Measurements from ENCODE around the gene CADPS2. TPM values are rescaled to one million over a fixed set of nuclear protein-coding genes. Genes with fewer than 3 reads are reported as not detected.

CADPS2 gene
- total and polyA plus RNA-seq, 2 donors (not counting 1 experiment from before 2014, with no cell fraction given) = 11.5 to 32.2 TPM

DNA sequence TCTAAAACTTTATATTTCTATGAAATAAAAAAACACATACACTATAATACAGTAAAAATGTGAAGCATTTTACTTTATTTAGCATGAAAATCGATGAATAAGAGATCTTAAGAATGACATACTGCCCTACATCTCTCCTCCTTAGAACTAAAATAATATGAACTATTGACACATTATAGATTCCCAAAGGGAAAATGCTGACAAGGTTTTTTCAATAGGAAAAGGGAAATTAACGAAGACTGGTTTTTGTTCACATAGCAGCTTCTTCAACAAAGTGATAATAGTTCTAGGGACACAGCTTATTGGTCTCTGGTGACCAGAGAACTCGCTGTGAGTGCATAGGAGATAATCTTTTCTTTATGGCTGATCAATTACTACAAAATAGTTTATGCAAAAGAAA is 523.8 kb downstream of the CADPS2 start:
- H3K79me2 ChIP-seq (ENCODE audit: control insufficient read depth, insufficient read depth, low read length) = no peaks in the 10 kb centered on the region
- H3K27ac ChIP-seq (ENCODE audit: insufficient read depth, low read length) = no peak overlapping the region
- no peaks in the 10 kb centered on the region for H3K27me3 ChIP-seq (ENCODE audit: control insufficient read depth, insufficient read depth, low read length)
- DNase-seq (ENCODE audit: low read depth in 2 of 2) = no peak
- no peaks in the 10 kb centered on the region for H3K4me1 ChIP-seq (ENCODE audit: control insufficient read depth, extremely low read depth, insufficient read depth, low read length)
- H3K4me3 ChIP-seq (replicated peaks in 1 of 4; ENCODE audit: control extremely low read depth in 1 of 4, insufficient read depth in 1 of 4, low read depth in 3 of 4, low read length in 4 of 4) = no peak overlapping the region
- no peak overlapping the region for H3K9ac ChIP-seq (ENCODE audit: insufficient read depth, low read length)
- no peaks in the 10 kb centered on the region for H3K36me3 ChIP-seq (ENCODE audit: control insufficient read depth, insufficient read depth, low read length)
- no peak overlapping the region for H3K4me2 ChIP-seq (ENCODE audit: extremely low read depth, insufficient read depth, low read length)
- no peaks in the 10 kb centered on the region for H3K9me3 ChIP-seq (ENCODE audit: control insufficient read depth, insufficient read depth, low read depth, low read length)
- H2AFZ ChIP-seq (ENCODE audit: low read length) = no peak overlapping the region
- H4K20me1 ChIP-seq (ENCODE audit: control insufficient read depth, extremely low read depth, insufficient read depth, low read length) = no peaks in the 10 kb centered on the region
- no peak for TF ChIP-seq EZH2 (IDR thresholded peaks at IDR 0.05; ENCODE audit: low read length, missing control alignments)
- TF ChIP-seq, protein P1, sequence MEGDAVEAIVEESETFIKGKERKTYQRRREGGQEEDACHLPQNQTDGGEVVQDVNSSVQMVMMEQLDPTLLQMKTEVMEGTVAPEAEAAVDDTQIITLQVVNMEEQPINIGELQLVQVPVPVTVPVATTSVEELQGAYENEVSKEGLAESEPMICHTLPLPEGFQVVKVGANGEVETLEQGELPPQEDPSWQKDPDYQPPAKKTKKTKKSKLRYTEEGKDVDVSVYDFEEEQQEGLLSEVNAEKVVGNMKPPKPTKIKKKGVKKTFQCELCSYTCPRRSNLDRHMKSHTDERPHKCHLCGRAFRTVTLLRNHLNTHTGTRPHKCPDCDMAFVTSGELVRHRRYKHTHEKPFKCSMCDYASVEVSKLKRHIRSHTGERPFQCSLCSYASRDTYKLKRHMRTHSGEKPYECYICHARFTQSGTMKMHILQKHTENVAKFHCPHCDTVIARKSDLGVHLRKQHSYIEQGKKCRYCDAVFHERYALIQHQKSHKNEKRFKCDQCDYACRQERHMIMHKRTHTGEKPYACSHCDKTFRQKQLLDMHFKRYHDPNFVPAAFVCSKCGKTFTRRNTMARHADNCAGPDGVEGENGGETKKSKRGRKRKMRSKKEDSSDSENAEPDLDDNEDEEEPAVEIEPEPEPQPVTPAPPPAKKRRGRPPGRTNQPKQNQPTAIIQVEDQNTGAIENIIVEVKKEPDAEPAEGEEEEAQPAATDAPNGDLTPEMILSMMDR (conservative IDR thresholded peaks at IDR 0.05 in 1 of 2, IDR thresholded peaks at IDR 0.05 in 1 of 2; ENCODE audit: low read depth in 1 of 2, low read length in 2 of 2) = no peak

DNA sequence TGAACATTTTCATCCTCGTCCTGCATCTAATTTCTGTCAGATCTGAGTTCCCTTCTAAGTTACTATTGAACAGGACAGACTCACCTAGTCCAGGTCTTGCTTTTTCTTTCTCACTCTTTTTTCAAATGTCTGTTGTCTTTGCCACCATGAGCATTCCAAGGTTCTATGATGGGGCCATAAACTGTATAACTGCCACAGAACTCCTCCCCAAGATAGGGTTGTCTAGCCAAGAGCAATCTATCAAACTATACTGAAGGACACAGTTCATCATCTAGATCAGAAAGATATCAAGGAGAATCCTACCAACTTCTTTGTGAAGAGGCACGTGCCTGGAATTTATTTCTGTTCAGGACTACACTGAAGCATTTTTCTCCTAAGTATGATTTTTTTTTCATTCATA is 531.6 kb downstream of the CADPS2 start:
- TF ChIP-seq EZH2 (IDR thresholded peaks at IDR 0.05; ENCODE audit: low read length, missing control alignments) = no peak
- TF ChIP-seq, protein P1 (conservative IDR thresholded peaks at IDR 0.05 in 1 of 2, IDR thresholded peaks at IDR 0.05 in 1 of 2; ENCODE audit: low read depth in 1 of 2, low read length in 2 of 2) = no peak
- H3K4me2 ChIP-seq (ENCODE audit: extremely low read depth, insufficient read depth, low read length) = no peak overlapping the region
- H3K9ac ChIP-seq (ENCODE audit: insufficient read depth, low read length) = no peak overlapping the region
- DNase-seq (ENCODE audit: low read depth in 2 of 2) = no peak
- H3K27ac ChIP-seq (ENCODE audit: insufficient read depth, low read length) = no peak overlapping the region
- H4K20me1 ChIP-seq (ENCODE audit: control insufficient read depth, extremely low read depth, insufficient read depth, low read length) = no peaks in the 10 kb centered on the region
- no peaks in the 10 kb centered on the region for H3K36me3 ChIP-seq (ENCODE audit: control insufficient read depth, insufficient read depth, low read length)
- H3K9me3 ChIP-seq (ENCODE audit: control insufficient read depth, insufficient read depth, low read depth, low read length) = no peaks in the 10 kb centered on the region
- H3K79me2 ChIP-seq (ENCODE audit: control insufficient read depth, insufficient read depth, low read length) = no peaks in the 10 kb centered on the region
- H3K4me1 ChIP-seq (ENCODE audit: control insufficient read depth, extremely low read depth, insufficient read depth, low read length) = no peaks in the 10 kb centered on the region
- no peak overlapping the region for H2AFZ ChIP-seq (ENCODE audit: low read length)
- H3K4me3 ChIP-seq (replicated peaks in 1 of 4; ENCODE audit: control extremely low read depth in 1 of 4, insufficient read depth in 1 of 4, low read depth in 3 of 4, low read length in 4 of 4) = no peak overlapping the region
- H3K27me3 ChIP-seq (ENCODE audit: control insufficient read depth, insufficient read depth, low read length) = no peaks in the 10 kb centered on the region

GRCh38 chr7:122352454-122352853 is 533.8 kb downstream of the CADPS2 start:
- TF ChIP-seq EZH2 (IDR thresholded peaks at IDR 0.05; ENCODE audit: low read length, missing control alignments) = no peak
- TF ChIP-seq, protein P1 (conservative IDR thresholded peaks at IDR 0.05 in 1 of 2, IDR thresholded peaks at IDR 0.05 in 1 of 2; ENCODE audit: low read depth in 1 of 2, low read length in 2 of 2) = no peak
- Histone ChIP-seq H3K27me3 (ENCODE audit: control insufficient read depth, insufficient read depth, low read length) (no peaks in the 10 kb centered on the region), H3K4me1 (ENCODE audit: control insufficient read depth, extremely low read depth, insufficient read depth, low read length) (no peaks in the 10 kb centered on the region), H4K20me1 (ENCODE audit: control insufficient read depth, extremely low read depth, insufficient read depth, low read length) (no peaks in the 10 kb centered on the region), H3K4me3 (replicated peaks in 1 of 4; ENCODE audit: control extremely low read depth in 1 of 4, insufficient read depth in 1 of 4, low read depth in 3 of 4, low read length in 4 of 4) (no peak overlapping the region), H3K36me3 (ENCODE audit: control insufficient read depth, insufficient read depth, low read length) (no peaks in the 10 kb centered on the region), H3K9me3 (ENCODE audit: control insufficient read depth, insufficient read depth, low read depth, low read length) (no peaks in the 10 kb centered on the region), H3K27ac (ENCODE audit: insufficient read depth, low read length) (no peak overlapping the region), H2AFZ (ENCODE audit: low read length) (no peak overlapping the region), H3K9ac (ENCODE audit: insufficient read depth, low read length) (no peak overlapping the region), H3K4me2 (ENCODE audit: extremely low read depth, insufficient read depth, low read length) (no peak overlapping the region), H3K79me2 (ENCODE audit: control insufficient read depth, insufficient read depth, low read length) (no peaks in the 10 kb centered on the region)
- DNase-seq (ENCODE audit: low read depth in 2 of 2) = no peak
